ENCODE measurements around the gene ERC1.
"Not testable (repeated sequence)": the region's sequence is repeated elsewhere in the genome, so short reads cannot be mapped to it uniquely, and the experiment has no call there.

The ERC1 gene

DNA sequence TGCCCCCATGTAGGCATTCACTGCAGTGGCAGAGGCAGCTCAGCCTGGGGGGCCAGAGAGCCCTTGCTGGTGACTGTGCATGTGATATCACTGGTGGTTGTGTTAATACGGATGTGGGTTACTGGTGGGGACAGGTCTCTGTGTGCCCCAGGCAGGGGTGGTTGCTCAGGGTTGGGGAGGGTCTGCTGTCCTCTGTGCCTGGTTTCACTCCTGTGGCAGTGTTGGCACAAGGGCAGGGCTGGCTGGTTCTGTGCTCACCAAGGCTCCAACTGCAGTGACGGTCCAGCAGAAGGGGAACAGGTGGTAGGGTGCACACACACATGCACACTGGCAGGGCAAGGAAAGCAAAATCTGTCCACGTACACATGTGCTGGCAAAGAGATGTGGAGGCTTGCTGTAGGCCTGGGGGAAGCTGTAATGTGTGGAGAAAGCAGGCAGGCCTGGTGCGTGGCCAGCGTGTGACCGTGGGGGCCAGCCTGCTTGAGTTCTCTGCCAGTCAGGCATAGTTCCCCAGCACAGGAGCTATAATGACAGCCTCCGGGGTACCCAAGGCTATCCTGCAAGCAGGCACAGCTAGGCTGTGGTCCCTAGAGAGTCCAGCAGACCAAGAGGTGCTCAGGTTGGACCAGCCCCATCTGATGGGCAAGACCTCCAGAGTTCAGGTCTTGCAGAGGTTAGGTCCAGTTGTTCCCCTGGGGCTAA, 348.7 kb downstream of the ERC1 start:
- Histone ChIP-seq H3K27me3 (ENCODE audit: insufficient read depth, low read length) (no peaks in the 10 kb centered on the region), H3K4me1 (ENCODE audit: insufficient read depth, low read length, severe bottlenecking) (no peaks in the 10 kb centered on the region), H3K9ac (ENCODE audit: low read length) (no peak overlapping the region)

GRCh38 chr12:1341270-1341669, 350.2 kb downstream of the ERC1 start:
- not testable (repeated sequence) for H3K27me3 ChIP-seq (ENCODE audit: insufficient read depth, low read length); H3K9me3 ChIP-seq (ENCODE audit: low read length); H3K4me2 ChIP-seq (ENCODE audit: low read length)

More for the DNA sequence above, 348.7 kb downstream of the ERC1 start:
- Histone ChIP-seq H3K36me3 (ENCODE audit: insufficient read depth, low read length) (0 out of 2 replicates have a peak, but pooled peaks cover 6% of the 10 kb centered on the region), H2AFZ (ENCODE audit: low read length) (no peak overlapping the region), H3K79me2 (ENCODE audit: insufficient read depth, low read length) (no peaks in the 10 kb centered on the region), H3K9me3 (ENCODE audit: low read length) (no peaks in the 10 kb centered on the region), H3K4me2 (ENCODE audit: low read length) (no peak overlapping the region), H3K27ac (ENCODE audit: low read depth, low read length, poor library complexity, severe bottlenecking) (no peak overlapping the region), H3K4me3 (ENCODE audit: low read depth, low read length, poor library complexity, severe bottlenecking) (no peak overlapping the region), H3K9me2 (ENCODE audit: low read depth, low read length) (no peaks in the 10 kb centered on the region), H3F3A (ENCODE audit: insufficient read depth, low read length) (no peaks in the 10 kb centered on the region), H4K20me1 (ENCODE audit: insufficient read depth, low read length) (no peaks in the 10 kb centered on the region)
- TF ChIP-seq CTCF (IDR thresholded peaks at IDR 0.05; ENCODE audit: low read length), result no peak

GRCh38 chr12:1343422-1343821, 352.4 kb downstream of the ERC1 start:
- H3K9me3 ChIP-seq (ENCODE audit: low read length), result no peaks in the 10 kb centered on the region
- no peaks in the 10 kb centered on the region for H3K4me1 ChIP-seq (ENCODE audit: insufficient read depth, low read length, severe bottlenecking)
- H2AFZ ChIP-seq (ENCODE audit: low read length), result no peak overlapping the region
- H3F3A ChIP-seq (ENCODE audit: insufficient read depth, low read length), result no peaks in the 10 kb centered on the region
- no peak overlapping the region for H3K4me3 ChIP-seq (ENCODE audit: low read depth, low read length, poor library complexity, severe bottlenecking)
- no peak overlapping the region for H3K9ac ChIP-seq (ENCODE audit: low read length)
- H3K27ac ChIP-seq (ENCODE audit: low read depth, low read length, poor library complexity, severe bottlenecking), result no peak overlapping the region
- H3K79me2 ChIP-seq (ENCODE audit: insufficient read depth, low read length), result no peaks in the 10 kb centered on the region
- 0 out of 2 replicates have a peak, but pooled peaks cover 6% of the 10 kb centered on the region for H3K36me3 ChIP-seq (ENCODE audit: insufficient read depth, low read length)
- no peaks in the 10 kb centered on the region for H3K9me2 ChIP-seq (ENCODE audit: low read depth, low read length)
- no peaks in the 10 kb centered on the region for H3K27me3 ChIP-seq (ENCODE audit: insufficient read depth, low read length)
- H4K20me1 ChIP-seq (ENCODE audit: insufficient read depth, low read length), result no peaks in the 10 kb centered on the region
- no peak for TF ChIP-seq CTCF (IDR thresholded peaks at IDR 0.05; ENCODE audit: low read length)
- TF ChIP-seq EZH2 (IDR thresholded peaks at IDR 0.05; ENCODE audit: borderline replicate concordance, low read length), result no peak
- H3K4me2 ChIP-seq (ENCODE audit: low read length), result no peak overlapping the region

More at GRCh38 chr12:1341270-1341669, 350.2 kb downstream of the ERC1 start:
- H3K27ac ChIP-seq (ENCODE audit: low read depth, low read length, poor library complexity, severe bottlenecking); H3K36me3 ChIP-seq (ENCODE audit: insufficient read depth, low read length); H2AFZ ChIP-seq (ENCODE audit: low read length); H4K20me1 ChIP-seq (ENCODE audit: insufficient read depth, low read length); H3F3A ChIP-seq (ENCODE audit: insufficient read depth, low read length); H3K4me1 ChIP-seq (ENCODE audit: insufficient read depth, low read length, severe bottlenecking); H3K9me2 ChIP-seq (ENCODE audit: low read depth, low read length); H3K4me3 ChIP-seq (ENCODE audit: low read depth, low read length, poor library complexity, severe bottlenecking); H3K79me2 ChIP-seq (ENCODE audit: insufficient read depth, low read length); H3K9ac ChIP-seq (ENCODE audit: low read length): not testable (repeated sequence)

- Histone ChIP-seq H3K9me2 (ENCODE audit: low read depth, low read length) (no peaks in the 10 kb centered on the region), H3K4me3 (ENCODE audit: low read depth, low read length, poor library complexity, severe bottlenecking) (no peak overlapping the region), H3K36me3 (ENCODE audit: insufficient read depth, low read length) (0 out of 2 replicates have a peak, but pooled peaks cover 6% of the 10 kb centered on the region), H4K20me1 (ENCODE audit: insufficient read depth, low read length) (no peaks in the 10 kb centered on the region), H3K27me3 (ENCODE audit: insufficient read depth, low read length) (no peaks in the 10 kb centered on the region), H2AFZ (ENCODE audit: low read length) (no peak overlapping the region), H3K4me1 (ENCODE audit: insufficient read depth, low read length, severe bottlenecking) (no peaks in the 10 kb centered on the region), H3K9me3 (ENCODE audit: low read length) (no peaks in the 10 kb centered on the region), H3K9ac (ENCODE audit: low read length) (no peak overlapping the region), H3K4me2 (ENCODE audit: low read length) (no peak overlapping the region), H3K79me2 (ENCODE audit: insufficient read depth, low read length) (no peaks in the 10 kb centered on the region), H3F3A (ENCODE audit: insufficient read depth, low read length) (no peaks in the 10 kb centered on the region), H3K27ac (ENCODE audit: low read depth, low read length, poor library complexity, severe bottlenecking) (no peak overlapping the region)
- TF ChIP-seq CTCF (IDR thresholded peaks at IDR 0.05; ENCODE audit: low read length) (no peak), EZH2 (IDR thresholded peaks at IDR 0.05; ENCODE audit: borderline replicate concordance, low read length) (no peak)
Observed at GRCh38 chr12:1344245-1344644, 353.2 kb downstream of the ERC1 start.

Data from OCI-LY1 (cell line).